KMS-11 (cell line): ENCODE measurements around the gene HECTD1.

Experiments
- H2AFZ ChIP-seq: fragments of 200-600 bp; sonication (generic); 2 replicates; pipeline ENCODE4 v1.6.1; 2016; ENCODE audit warnings: antibody characterized with exemption, mixed run types, low read depth
- H3K27ac ChIP-seq: fragments of 200-600 bp; sonication (generic); 2 replicates; pipeline ENCODE4 v1.6.1; 2016; ENCODE audit warnings: mild to moderate bottlenecking, mixed run types
- H3K27me3 ChIP-seq: fragments of 200-600 bp; sonication (generic); 2 replicates; pipeline ENCODE4 v1.6.1; 2017; ENCODE audit warnings: mild to moderate bottlenecking, low read depth, mixed run types, moderate library complexity; ENCODE audit not compliant: insufficient read depth
- H3K36me3 ChIP-seq: fragments of 200-600 bp; sonication (generic); 2 replicates; pipeline ENCODE4 v1.6.1; 2017; ENCODE audit warnings: mild to moderate bottlenecking, mixed run types; ENCODE audit not compliant: insufficient read depth
- H3K4me1 ChIP-seq: fragments of 200-600 bp; sonication (generic); 2 replicates; pipeline ENCODE4 v1.6.1; 2016; ENCODE audit warnings: mild to moderate bottlenecking, low read depth, mixed run types; ENCODE audit not compliant: poor library complexity, severe bottlenecking
- H3K4me2 ChIP-seq: fragments of 200-600 bp; sonication (generic); 2 replicates; pipeline ENCODE4 v1.7.0; 2016; ENCODE audit warnings: mild to moderate bottlenecking, mixed run types
- H3K4me3 ChIP-seq: fragments of 200-600 bp; sonication (generic); IDR thresholded peaks from 2 replicates; pipeline ENCODE4 v1.6.1; 2017; ENCODE audit warnings: low read depth, low read length, mixed read lengths; ENCODE audit not compliant: insufficient read depth
- H3K79me2 ChIP-seq: fragments of 200-600 bp; sonication (generic); 2 replicates; pipeline ENCODE4 v1.6.1; 2016; ENCODE audit warnings: low read depth, mixed run types; ENCODE audit not compliant: insufficient read depth
- H3K9ac ChIP-seq: fragments of 200-600 bp; sonication (generic); 2 replicates; pipeline ENCODE4 v1.6.1; 2016; ENCODE audit warnings: mild to moderate bottlenecking, mixed run types
- H4K20me1 ChIP-seq: fragments of 200-600 bp; sonication (generic); 2 replicates; pipeline ENCODE4 v1.6.1; 2016; ENCODE audit warnings: mild to moderate bottlenecking, mixed run types; ENCODE audit not compliant: insufficient read depth
- TF ChIP-seq, protein P1 (sequence below): fragments of 200-600 bp; sonication (generic); conservative IDR thresholded peaks from 2 replicates; pipeline ENCODE4 v1.6.1; 2017; ENCODE audit warnings: low read depth, mild to moderate bottlenecking, antibody characterized with exemption, low read length, moderate library complexity, mixed read lengths

Gene HECTD1

GRCh38 chr14:31154956-31155355 is 52.6 kb downstream of the HECTD1 start:
- Histone ChIP-seq H3K36me3 (no peaks in the 10 kb centered on the region), H3K4me3 (no peak overlapping the region), H3K9ac (no peak overlapping the region), H3K27ac (no peak overlapping the region), H3K4me1 (peaks cover 6% of the 10 kb centered on the region), H4K20me1 (no peaks in the 10 kb centered on the region), H3K79me2 (no peaks in the 10 kb centered on the region), H3K4me2 (no peak overlapping the region), H3K27me3 (no peaks in the 10 kb centered on the region), H2AFZ (no peak overlapping the region)
- TF ChIP-seq, protein P1, sequence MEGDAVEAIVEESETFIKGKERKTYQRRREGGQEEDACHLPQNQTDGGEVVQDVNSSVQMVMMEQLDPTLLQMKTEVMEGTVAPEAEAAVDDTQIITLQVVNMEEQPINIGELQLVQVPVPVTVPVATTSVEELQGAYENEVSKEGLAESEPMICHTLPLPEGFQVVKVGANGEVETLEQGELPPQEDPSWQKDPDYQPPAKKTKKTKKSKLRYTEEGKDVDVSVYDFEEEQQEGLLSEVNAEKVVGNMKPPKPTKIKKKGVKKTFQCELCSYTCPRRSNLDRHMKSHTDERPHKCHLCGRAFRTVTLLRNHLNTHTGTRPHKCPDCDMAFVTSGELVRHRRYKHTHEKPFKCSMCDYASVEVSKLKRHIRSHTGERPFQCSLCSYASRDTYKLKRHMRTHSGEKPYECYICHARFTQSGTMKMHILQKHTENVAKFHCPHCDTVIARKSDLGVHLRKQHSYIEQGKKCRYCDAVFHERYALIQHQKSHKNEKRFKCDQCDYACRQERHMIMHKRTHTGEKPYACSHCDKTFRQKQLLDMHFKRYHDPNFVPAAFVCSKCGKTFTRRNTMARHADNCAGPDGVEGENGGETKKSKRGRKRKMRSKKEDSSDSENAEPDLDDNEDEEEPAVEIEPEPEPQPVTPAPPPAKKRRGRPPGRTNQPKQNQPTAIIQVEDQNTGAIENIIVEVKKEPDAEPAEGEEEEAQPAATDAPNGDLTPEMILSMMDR, result no peak

DNA sequence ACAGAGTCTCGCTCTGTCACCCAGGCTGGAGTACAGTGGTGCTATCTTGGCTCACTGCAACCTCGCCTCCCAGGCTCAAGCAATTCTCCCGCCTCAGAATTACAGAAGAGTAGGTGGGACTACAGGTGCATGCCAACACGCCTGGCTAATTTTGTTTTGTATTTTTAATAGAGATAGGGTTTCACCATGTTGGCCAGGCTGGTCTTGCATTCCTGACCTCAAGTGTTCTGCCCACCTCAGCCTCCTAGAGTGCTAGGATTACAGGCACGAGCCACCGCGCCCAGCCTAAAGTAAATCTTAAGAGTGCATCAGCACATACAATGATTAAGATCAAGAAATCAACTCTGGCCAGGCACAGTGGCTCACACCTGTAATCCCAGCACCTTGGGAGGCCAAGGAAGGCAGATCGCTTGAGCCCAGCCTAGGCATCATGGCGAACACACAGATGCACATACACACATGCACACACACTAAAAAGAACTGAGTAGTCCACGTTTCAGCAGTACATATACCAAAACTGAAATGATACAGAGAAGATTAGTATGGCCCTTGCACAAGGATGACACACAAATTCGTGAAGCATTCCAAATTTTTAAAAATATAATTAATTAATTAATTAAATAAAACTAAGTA is 65.0 kb downstream of the HECTD1 start:
- Histone ChIP-seq H4K20me1 (no peaks in the 10 kb centered on the region), H2AFZ (no peak overlapping the region), H3K4me1 (no peaks in the 10 kb centered on the region), H3K4me3 (no peak overlapping the region), H3K36me3 (no peaks in the 10 kb centered on the region; the same call in 1 of the 2 replicates), H3K4me2 (no peak overlapping the region), H3K79me2 (no peaks in the 10 kb centered on the region), H3K27ac (no peak overlapping the region), H3K27me3 (no peaks in the 10 kb centered on the region), H3K9ac (no peak overlapping the region)
- TF ChIP-seq, protein P1, result no peak

DNA sequence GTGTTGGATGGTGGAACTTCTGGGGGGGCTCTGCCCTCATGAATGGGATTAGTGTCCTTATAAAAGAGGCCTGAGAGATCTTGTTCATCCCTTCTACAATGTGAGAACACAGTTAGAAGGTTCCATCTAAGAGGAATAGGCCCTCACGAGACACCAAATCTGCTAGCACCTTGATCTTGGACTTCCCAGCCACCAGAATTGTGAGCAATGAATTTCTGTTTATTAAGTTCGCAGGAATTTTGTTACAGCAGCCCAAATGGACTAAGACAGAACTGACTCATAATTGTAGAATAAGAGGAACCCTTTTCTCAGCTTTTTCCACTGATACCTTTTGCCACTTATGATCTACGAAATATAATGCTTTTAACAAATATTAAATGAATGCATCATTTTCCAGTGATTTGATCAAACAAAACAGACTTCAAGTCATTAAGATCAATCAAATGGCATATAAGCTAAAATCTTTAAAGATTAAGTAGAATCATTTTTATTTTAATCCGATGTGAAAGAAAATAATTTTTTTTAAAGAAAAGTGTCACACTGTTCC is 68.2 kb downstream of the HECTD1 start:
- Histone ChIP-seq H3K4me2 (no peak overlapping the region), H3K4me1 (no peaks in the 10 kb centered on the region), H3K27me3 (no peaks in the 10 kb centered on the region), H3K36me3 (no peaks in the 10 kb centered on the region; the same call in 1 of the 2 replicates), H3K9ac (no peak overlapping the region), H3K4me3 (no peak overlapping the region), H3K79me2 (no peaks in the 10 kb centered on the region), H2AFZ (no peak overlapping the region), H3K27ac (no peak overlapping the region), H4K20me1 (no peaks in the 10 kb centered on the region)
- TF ChIP-seq, protein P1, result no peak

- no peak overlapping the region for H3K4me2 ChIP-seq
- no peak overlapping the region for H3K9ac ChIP-seq
- no peak overlapping the region for H2AFZ ChIP-seq
- no peaks in the 10 kb centered on the region for H3K4me1 ChIP-seq
- no peaks in the 10 kb centered on the region for H4K20me1 ChIP-seq
- no peak overlapping the region for H3K27ac ChIP-seq
- no peaks in the 10 kb centered on the region; the same call in 1 of the 2 replicates for H3K36me3 ChIP-seq
- no peaks in the 10 kb centered on the region for H3K27me3 ChIP-seq
- TF ChIP-seq, protein P1, result no peak
- H3K4me3 ChIP-seq, result no peak overlapping the region
- no peaks in the 10 kb centered on the region for H3K79me2 ChIP-seq
Observed at GRCh38 chr14:31138301-31138700, 69.3 kb downstream of the HECTD1 start.
